Skeletal muscle satellite cell (primary cell): ENCODE results near the gene EIF4E1B.

ENCODE experiments used
- H3K27me3 ChIP-seq: 2 replicates; pipeline ENCODE4 v1.7.0; 2013; ENCODE audit warnings: low read length; ENCODE audit not compliant: control insufficient read depth, insufficient read depth
- H3K36me3 ChIP-seq: 2 replicates; pipeline ENCODE4 v1.7.0; 2013; ENCODE audit warnings: mild to moderate bottlenecking, control low read depth, low read length; ENCODE audit not compliant: insufficient read depth
- H3K4me1 ChIP-seq: 2 replicates; pipeline ENCODE4 v1.7.0; 2013; ENCODE audit warnings: low read length; ENCODE audit not compliant: control insufficient read depth, insufficient read depth
- H3K4me2 ChIP-seq: 2 replicates; pipeline ENCODE4 v1.7.0; 2013; ENCODE audit warnings: mild to moderate bottlenecking, low read length
- H3K4me3 ChIP-seq: 2 replicates; pipeline ENCODE4 v1.7.0; 2013; ENCODE audit warnings: low read length
- H3K9ac ChIP-seq: 2 replicates; pipeline ENCODE4 v1.7.0; 2013; ENCODE audit warnings: mild to moderate bottlenecking, low read depth, low read length, moderate library complexity
- H3K9me3 ChIP-seq: replicated peaks from 2 replicates; pipeline ENCODE4 v1.7.0; 2013; ENCODE audit warnings: mild to moderate bottlenecking, control low read depth, low read length

The EIF4E1B gene

DNA sequence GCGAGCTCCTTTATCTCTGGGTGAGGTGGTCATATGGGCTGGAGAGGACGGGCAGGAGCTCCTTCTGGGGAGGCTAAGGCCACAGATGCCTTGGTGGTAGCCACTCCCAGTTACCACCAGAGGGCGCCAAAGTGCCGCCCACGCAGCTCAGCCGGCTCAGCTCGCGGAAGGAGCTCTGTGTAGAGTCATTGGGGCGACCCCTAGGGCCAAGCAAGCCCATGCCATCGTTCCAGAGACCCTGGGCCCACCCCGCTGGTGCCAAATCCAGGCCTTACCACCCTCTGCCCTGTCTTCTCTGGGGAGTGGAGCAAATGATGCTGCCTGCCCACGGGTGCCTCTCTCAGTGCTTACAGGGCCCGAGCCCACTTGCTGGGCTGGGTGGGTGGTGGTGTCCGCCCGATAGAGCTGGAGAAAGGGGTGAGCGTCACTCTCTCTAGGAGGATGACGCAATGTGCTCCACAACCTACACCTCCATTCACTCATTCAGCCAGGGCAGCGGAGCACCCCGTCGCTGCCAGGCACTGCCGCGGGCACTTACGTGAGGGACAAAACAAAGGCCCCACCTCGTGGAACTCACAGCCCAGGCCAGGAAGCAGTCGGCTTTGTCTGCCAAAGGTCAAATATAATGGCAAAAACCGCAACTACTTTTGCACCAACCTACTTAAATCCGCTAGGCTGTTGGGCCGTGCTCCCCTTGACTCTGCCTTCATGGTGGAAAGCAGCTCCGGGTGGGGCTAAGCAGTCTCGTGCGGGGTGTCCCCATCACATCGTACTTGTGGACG is 30.6 kb downstream of the EIF4E1B start:
- H3K36me3 ChIP-seq, result peaks cover 8% of the 10 kb centered on the region
- H3K9ac ChIP-seq, result no peak overlapping the region
- no peaks in the 10 kb centered on the region for H3K4me1 ChIP-seq
- H3K4me2 ChIP-seq, result peak overlapping the region; percentile 16
- H3K4me3 ChIP-seq, result no peak overlapping the region
- no peaks in the 10 kb centered on the region for H3K9me3 ChIP-seq
- H3K27me3 ChIP-seq, result peaks cover 25% of the 10 kb centered on the region

DNA sequence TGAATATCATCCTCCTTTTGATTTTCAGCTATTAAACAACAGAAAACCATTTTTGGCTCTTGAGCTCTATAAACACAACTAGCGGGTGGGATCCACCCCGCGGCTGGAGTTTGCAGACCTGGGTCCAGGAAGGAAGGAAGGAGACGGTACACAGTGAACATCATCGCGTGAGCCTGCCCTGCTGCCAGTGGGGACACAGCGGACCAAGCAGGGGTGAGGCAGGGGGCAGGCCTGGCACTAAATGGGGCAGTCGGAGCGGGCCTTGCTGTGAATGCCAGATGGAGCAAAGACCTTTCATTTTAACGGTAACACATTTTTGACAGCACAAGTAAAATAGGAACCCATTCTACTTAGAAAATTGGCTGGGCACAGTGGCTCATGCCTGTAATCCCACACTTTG is 31.2 kb downstream of the EIF4E1B start:
- Histone ChIP-seq H3K4me3 (no peak overlapping the region), H3K9me3 (no peaks in the 10 kb centered on the region), H3K4me1 (no peaks in the 10 kb centered on the region), H3K9ac (no peak overlapping the region), H3K4me2 (no peak overlapping the region), H3K27me3 (peaks cover 25% of the 10 kb centered on the region), H3K36me3 (peaks cover 8% of the 10 kb centered on the region)

DNA sequence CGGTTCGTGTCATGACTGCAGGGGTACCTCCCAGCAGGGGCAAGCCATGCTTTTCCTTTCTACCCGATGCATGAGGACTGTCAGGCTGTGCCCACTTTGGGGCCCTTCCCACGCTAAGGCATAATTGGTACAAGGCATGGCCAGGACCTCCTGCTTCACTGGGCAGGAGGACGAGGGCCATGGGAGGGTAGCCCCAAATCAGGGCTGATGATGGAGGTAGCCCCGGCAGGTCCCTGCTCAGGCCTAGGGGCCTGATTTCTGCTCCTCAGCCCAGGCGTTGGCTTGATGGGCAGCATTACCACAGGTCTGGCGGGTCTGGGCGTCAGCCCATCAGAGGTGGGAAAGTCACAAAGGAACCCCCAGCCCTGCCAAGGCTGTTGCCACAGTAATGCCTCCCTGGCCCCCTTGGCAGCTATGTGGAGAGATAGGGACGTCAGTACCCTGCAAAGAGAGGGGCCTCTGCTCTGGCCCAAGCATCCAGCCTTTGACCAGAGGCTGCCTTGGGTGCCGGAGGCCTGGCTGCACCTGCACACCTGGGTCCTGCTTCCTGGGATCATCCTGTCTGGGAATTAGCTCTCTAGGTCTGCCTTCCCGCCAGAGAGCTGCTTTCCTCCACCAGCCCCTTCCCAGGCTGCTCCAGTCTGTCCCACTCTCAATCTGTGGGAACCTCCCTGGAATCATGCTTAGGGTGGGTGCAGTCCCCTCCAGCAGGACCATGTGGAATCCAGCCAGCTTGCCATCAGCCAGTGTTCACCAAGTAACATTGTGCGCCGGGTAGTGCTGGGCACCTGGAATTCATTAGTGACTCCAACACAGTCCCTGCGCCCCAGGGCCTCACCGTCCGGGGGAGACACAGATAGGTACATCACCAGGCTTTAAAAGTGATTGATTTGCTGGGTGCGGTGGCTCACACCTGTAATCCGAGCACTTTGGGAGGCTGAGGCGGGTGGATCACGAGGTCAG is 32.2 kb downstream of the EIF4E1B start:
- Histone ChIP-seq H3K36me3 (peaks cover 2% of the 10 kb centered on the region), H3K4me3 (no peak overlapping the region), H3K9me3 (no peaks in the 10 kb centered on the region), H3K27me3 (peaks cover 25% of the 10 kb centered on the region), H3K4me2 (no peak overlapping the region), H3K4me1 (no peaks in the 10 kb centered on the region), H3K9ac (no peak overlapping the region)

DNA sequence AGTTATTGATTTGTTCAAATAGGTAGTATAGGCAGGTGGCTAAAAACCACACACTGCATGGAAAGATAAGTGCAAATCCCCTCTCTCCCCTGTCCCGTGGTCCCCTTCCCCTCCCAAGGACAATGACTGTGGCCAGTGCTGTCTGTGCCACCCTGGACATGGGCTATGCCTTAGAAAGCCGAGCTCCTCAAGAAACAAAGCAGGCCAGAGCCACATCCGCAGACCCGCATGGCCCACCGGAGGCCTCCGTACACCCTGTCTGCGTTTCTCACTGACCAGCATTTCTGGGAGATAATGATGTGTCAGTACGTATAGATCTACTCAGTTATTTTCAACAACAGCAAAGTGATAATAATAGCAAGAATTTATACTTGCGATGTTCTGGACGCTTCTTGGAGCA is 33.1 kb downstream of the EIF4E1B start:
- H3K27me3 ChIP-seq, result peaks cover 32% of the 10 kb centered on the region
- H3K9ac ChIP-seq, result no peak overlapping the region

DNA sequence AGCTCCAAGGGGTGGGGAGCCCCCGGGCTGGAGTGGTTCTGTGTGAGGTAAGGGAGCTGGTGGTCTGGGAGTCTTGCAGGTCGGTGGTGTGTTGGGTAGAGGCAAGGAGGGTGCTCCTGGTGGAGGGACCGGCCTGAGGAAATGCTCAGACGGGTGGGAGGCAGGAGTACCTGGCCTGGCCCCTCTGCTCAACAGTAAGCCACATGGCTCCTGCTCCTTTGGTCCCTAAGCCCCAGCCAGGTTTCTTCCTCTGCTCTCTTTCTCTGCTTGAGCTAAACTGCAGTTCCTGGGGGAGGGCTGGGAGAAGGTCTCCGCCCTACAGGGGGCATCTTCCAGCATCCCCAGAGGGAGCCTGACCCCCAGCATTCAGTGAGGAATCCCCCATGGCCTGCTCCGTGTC is 34.0 kb downstream of the EIF4E1B start:
- no peaks in the 10 kb centered on the region for H3K36me3 ChIP-seq
- H3K27me3 ChIP-seq, result peaks cover 41% of the 10 kb centered on the region
- H3K4me2 ChIP-seq, result no peak overlapping the region
- H3K4me3 ChIP-seq, result no peak overlapping the region
- no peaks in the 10 kb centered on the region for H3K9me3 ChIP-seq
- no peak overlapping the region for H3K9ac ChIP-seq
- H3K4me1 ChIP-seq, result no peaks in the 10 kb centered on the region

More for the DNA sequence above, 33.1 kb downstream of the EIF4E1B start:
- H3K36me3 ChIP-seq, result no peaks in the 10 kb centered on the region
- no peaks in the 10 kb centered on the region for H3K4me1 ChIP-seq
- no peaks in the 10 kb centered on the region for H3K9me3 ChIP-seq
- no peak overlapping the region for H3K4me3 ChIP-seq
- no peak overlapping the region for H3K4me2 ChIP-seq

DNA sequence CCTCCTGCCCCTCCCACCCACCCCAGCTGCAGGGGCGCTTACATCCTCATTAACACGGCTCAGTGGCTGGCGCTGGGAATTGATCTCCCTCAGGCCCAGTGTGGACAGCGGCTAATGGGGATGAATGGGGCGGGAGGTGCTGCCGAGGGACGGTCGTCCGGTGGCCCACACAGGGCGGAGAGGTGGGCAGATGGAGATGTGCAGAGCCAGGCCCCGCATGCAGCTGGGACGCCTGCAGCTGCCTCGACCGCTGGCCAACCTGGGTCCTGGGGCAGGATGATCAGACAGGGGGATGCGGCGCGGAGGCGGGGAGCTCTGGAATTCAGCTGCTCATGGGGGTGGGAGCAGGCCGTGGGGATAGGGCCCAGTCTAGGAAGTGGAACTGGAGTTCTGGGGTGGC is 34.4 kb downstream of the EIF4E1B start:
- Histone ChIP-seq H3K4me1 (no peaks in the 10 kb centered on the region), H3K9me3 (no peaks in the 10 kb centered on the region), H3K36me3 (no peaks in the 10 kb centered on the region), H3K9ac (no peak overlapping the region), H3K4me3 (no peak overlapping the region), H3K27me3 (peaks cover 45% of the 10 kb centered on the region), H3K4me2 (no peak overlapping the region)

DNA sequence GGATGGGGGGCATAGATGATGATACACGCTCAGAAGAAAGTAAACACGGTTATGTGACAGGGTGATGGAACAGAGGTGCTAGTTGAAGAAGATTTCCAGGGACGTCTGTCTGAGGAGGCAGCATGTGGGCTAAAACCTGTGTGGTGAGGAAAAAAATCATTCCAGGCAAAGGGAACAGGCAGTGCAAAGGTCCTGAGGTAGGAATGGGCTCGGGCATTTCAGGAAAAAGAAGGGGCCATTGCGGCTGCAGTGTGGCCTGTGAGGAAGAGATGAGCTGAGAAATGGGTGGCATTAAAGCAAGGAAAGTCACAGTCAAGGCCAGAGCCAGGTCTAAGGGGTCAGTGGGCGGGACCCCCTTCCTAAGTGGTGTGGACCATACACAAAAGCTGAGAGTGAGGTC is 35.0 kb downstream of the EIF4E1B start:
- Histone ChIP-seq H3K9me3 (no peaks in the 10 kb centered on the region), H3K4me1 (no peaks in the 10 kb centered on the region), H3K27me3 (peaks cover 51% of the 10 kb centered on the region)

DNA sequence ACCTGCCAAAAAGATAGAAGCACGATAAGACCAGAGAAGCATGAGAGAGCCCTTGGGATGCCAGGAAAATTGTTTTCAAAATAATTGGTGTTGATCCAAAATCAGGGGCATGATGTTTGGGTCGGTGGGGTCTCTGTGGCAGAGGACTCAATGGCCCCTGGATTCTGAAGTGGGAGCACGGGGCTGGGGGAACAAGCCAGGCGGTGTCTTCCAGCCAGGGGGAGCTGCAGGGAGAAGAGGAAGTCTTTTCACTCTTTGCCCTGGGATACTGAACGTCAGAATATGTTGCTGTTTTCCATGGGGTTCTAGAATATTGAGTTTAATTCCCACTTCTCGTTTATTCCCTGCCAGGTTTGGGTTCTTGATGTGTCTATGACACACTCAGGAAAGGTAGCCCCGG is 37.2 kb downstream of the EIF4E1B start:
- Histone ChIP-seq H3K4me1 (no peaks in the 10 kb centered on the region), H3K27me3 (peaks cover 53% of the 10 kb centered on the region)

More for the DNA sequence above, 35.0 kb downstream of the EIF4E1B start:
- Histone ChIP-seq H3K4me3 (no peak overlapping the region), H3K9ac (no peak overlapping the region), H3K4me2 (no peak overlapping the region), H3K36me3 (no peaks in the 10 kb centered on the region)

DNA sequence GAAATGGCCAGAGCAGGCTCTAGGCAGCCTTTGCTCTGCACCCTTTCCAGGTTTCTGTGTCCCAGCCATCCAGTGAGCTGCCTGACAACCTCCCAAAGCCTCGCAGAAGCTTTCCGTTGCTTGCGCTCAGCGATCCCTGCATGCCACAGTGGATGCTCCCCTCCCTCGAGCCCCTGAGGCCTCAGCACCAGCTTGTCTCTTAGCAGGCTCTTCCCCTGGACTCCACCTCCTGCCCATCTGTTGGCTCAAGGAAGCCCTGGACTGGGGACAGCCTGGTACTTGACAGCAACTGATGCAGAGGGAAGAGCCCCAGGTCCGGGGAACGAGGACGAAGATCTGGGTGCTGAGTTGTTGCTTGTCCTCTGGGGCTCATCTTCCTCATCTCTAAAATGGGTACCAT is 40.0 kb downstream of the EIF4E1B start:
- H3K4me2 ChIP-seq, result no peak overlapping the region
- no peaks in the 10 kb centered on the region for H3K4me1 ChIP-seq
- no peaks in the 10 kb centered on the region for H3K9me3 ChIP-seq
- no peak overlapping the region for H3K9ac ChIP-seq
- H3K27me3 ChIP-seq, result peaks cover 50% of the 10 kb centered on the region
- no peak overlapping the region for H3K4me3 ChIP-seq
- no peaks in the 10 kb centered on the region for H3K36me3 ChIP-seq

More for the DNA sequence above, 37.2 kb downstream of the EIF4E1B start:
- no peaks in the 10 kb centered on the region for H3K9me3 ChIP-seq
- no peak overlapping the region for H3K9ac ChIP-seq
- no peak overlapping the region for H3K4me3 ChIP-seq
- H3K4me2 ChIP-seq, result no peak overlapping the region
- H3K36me3 ChIP-seq, result no peaks in the 10 kb centered on the region

DNA sequence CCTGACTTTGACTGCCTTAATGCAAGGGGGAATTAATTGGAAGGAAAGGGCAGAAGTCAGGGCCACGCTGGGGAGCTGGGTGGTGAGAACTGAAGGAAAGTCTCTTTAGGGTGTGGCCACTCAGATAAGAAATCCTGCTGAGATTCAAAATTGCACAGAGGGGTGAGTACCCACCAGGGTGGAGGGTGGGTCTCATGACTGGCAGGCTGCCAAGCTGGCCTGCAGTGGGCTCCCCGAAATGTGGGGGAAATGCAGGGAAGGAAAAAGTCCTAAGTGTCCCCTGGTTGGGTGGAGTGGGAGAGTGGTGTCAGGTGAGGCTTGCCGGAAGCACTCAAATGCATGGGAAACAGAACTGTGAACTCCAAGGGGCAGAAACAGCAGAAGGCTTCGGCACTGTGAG is 40.9 kb downstream of the EIF4E1B start:
- H3K9me3 ChIP-seq, result no peaks in the 10 kb centered on the region
- H3K36me3 ChIP-seq, result no peaks in the 10 kb centered on the region
- no peak overlapping the region for H3K4me3 ChIP-seq
- H3K27me3 ChIP-seq, result peaks cover 46% of the 10 kb centered on the region
- H3K4me2 ChIP-seq, result no peak overlapping the region
- peaks cover 6% of the 10 kb centered on the region for H3K4me1 ChIP-seq
- H3K9ac ChIP-seq, result no peak overlapping the region

DNA sequence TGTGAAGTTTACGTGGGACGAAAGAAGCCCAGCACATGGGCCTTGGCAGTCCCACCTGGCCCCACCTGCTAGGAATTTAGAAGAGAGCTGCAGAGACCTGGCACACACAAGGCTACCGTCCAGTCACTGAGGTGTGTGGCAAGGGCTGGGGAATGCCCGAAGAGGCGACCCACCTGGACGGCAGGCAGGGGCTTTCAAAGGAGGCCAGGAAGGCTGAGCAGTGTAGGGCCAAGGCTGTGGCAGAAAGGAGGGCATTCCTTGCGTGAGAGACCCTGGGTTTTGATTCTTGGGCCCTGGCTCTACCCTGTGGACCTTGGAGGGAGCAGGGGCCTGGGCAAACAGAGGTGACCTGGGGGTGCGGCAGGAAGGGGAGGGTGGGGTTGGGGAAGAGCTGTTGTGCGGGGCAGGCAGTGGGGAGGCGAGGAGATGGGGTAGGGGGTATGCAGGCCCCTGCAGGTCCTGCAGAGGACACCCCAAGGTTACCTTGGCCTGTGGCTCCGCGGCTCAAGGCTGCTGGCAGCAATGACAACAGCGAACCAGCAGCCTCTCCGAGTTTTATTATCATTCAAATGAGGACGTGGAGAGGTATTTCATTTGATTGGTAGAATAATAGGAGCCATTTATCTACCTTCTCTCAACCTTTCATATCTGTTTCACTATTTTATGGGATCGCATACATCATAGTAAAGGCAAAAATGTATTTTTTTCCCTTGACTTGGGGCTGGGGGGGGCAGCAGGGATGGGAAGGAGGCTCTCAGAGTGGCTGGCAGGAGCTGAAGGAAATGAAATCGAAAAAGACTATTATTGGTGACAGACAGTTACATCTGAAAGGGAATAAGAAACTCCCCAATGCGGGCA is 41.6 kb downstream of the EIF4E1B start:
- H3K4me3 ChIP-seq, result no peak overlapping the region
- peaks cover 8% of the 10 kb centered on the region for H3K4me1 ChIP-seq
- no peak overlapping the region for H3K9ac ChIP-seq
- no peaks in the 10 kb centered on the region for H3K36me3 ChIP-seq
- H3K9me3 ChIP-seq, result no peaks in the 10 kb centered on the region
- peaks cover 46% of the 10 kb centered on the region for H3K27me3 ChIP-seq
- H3K4me2 ChIP-seq, result no peak overlapping the region
